NCI-H2107 treated with DMSO at 0.1 percent for 48 hours (cell line): ENCODE data around the gene PAQR6.

ENCODE experiments used
- DNase-seq: peaks from one replicate; lab custom pipeline; 2025; ENCODE audit not compliant: unreplicated experiment; lab: John Stamatoyannopoulos, UW

The PAQR6 gene

GRCh38 chr1:156266051-156266450, 18.2 kb upstream of the PAQR6 start:
- no peak for DNase-seq

DNA sequence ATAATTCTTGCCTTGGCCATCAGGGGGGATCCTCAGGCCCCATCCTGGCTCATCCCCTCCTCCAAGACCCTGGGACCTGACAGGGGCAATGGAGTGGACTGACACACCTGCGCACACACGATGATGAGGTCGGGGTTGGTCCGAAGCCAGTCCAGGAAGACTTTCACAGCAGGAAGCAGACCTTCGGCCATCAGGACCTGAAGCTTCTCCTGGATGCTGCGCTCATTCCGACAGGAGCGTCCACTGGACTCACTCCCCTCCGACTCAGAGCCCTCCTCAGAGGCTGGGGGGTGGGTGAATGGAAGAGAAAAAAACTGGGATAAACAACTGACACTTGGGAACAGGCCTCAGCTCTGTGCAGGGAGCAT, 15.4 kb upstream of the PAQR6 start:
- no peak for DNase-seq

DNA sequence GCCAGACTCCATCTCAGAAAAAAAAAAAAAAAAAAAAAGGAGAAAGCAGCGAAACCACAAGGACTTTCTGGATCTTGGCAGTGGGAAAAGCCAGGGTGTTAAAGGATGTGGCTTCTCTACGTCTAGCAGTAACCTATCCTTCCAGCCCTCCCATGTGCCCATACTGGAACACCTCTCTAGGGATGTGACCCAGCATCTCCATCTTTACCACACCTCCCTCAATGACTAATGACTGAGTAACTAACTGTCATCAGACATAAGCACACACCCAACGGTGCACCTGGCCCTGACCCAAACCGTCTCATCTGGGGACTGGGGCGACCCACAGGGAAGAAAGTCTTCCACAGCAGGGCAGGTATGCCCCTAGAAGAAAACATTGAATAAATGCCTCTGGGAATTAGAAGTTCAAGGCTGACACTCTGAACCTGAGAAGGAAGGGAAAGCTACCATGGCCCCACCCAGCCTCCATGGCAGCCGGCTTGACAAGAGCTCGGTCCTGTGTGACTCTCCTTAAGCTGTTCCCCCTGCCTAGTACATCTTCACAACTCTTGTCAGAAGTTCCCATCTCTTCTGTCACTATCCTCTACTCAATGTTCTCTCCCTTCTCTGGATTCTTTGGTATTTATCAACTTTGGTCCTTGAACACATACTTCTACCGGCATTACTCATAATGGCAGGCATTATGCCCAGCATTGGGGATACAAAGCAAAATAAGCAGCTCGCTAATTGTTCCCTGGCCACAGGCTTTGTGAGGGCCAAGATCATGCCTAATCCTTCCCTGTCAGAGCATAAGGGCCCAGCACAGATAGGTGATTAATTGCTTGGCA, 14.8 kb upstream of the PAQR6 start:
- DNase-seq: no peak

DNA sequence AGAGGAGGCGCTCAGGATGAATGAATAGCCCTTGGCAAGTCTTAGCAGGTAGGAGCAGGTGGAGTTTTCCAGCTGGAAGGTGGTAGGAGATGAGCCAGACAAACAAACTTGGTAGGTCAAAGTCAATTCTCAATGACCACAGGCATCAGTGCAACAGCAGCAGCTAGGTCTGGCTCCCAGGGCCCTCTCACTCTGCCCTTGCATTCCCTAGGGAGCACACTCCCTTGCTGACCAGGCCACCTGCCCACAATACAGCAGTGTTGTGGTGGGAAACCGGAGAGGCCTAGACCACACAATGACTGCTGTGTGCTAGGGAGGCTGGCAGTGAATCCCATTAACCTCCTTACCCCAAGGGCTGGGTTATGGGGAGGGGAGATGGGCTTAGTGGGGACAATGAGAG, 13.0 kb upstream of the PAQR6 start:
- DNase-seq: no peak

GRCh38 chr1:156259805-156260204, 11.9 kb upstream of the PAQR6 start:
- no peak for DNase-seq

GRCh38 chr1:156258859-156259258, 11.0 kb upstream of the PAQR6 start:
- no peak for DNase-seq

DNA sequence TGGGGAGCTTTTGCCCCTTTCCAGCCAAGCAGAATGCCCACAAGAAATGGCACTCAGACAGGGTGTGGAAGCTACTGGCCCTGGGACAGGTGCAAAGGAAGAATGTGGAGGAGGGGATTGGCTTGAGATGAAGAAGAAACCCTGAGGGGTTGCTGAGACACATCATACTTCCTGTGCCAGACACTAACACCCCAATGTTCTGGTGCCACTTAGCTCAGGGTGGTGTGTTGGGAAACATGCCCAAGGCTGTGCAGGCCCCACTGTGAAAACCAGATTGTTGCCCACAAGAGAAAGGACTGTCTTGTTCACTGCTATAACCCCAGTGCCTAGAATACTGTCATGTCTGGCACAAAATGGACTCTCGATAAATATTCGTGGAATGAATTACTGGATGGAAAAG, 9.9 kb upstream of the PAQR6 start:
- DNase-seq: no peak

DNA sequence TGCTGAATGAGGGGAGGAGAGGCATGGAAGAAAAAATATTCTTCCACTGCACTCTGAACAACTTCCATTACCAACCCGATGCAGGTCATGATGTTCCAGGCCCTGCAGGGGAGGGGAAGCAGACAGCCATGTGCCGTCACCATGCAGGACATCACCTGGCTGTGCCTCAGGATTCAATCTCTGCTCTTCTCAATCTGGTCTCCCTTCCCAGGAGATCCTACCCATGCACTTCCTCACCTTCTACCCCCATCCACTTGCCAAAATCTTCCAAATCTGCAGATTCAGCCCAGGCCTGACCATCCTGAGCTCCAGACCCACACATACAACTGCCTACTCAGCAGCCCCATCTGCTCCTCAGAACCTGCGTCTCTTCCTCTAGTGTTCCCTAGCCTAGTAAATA, 5.8 kb upstream of the PAQR6 start:
- no peak for DNase-seq

- no peak for DNase-seq
Observed at GRCh38 chr1:156251527-156251926, 3.7 kb upstream of the PAQR6 start.

GRCh38 chr1:156249593-156249992, 1.7 kb upstream of the PAQR6 start:
- no peak for DNase-seq

- DNase-seq: no peak
Observed at GRCh38 chr1:156248323-156248683, 447 bp upstream of the PAQR6 start.

GRCh38 chr1:156246781-156247459, 936 bp downstream of the PAQR6 start:
- no peak for DNase-seq

DNA sequence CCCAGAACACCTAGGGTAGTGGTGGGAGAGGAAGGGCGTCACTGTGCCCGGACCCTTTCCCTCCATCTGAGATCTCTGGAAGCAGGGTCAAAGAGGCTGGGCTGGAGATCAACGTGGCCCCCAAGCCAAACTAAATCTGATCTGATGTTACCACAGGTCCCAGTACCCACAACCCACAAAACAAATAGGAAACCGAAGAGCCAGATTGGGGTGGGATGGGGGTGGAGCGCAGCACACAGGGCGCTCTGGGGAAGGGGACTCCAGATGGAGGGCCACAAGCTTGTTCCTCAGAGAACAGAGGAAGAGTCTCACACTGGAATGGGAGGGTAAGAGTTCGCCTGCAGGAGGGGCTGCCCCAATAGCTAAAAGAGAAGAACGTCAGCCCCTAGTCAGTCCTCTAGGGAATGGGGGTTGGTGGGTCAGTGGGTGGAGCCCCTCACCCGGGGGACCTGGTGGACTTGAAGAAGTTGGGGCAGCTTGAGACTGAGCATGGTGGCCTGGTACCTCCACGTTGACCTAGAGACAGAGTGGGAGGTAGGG, 1.5 kb downstream of the PAQR6 start:
- DNase-seq: no peak

DNA sequence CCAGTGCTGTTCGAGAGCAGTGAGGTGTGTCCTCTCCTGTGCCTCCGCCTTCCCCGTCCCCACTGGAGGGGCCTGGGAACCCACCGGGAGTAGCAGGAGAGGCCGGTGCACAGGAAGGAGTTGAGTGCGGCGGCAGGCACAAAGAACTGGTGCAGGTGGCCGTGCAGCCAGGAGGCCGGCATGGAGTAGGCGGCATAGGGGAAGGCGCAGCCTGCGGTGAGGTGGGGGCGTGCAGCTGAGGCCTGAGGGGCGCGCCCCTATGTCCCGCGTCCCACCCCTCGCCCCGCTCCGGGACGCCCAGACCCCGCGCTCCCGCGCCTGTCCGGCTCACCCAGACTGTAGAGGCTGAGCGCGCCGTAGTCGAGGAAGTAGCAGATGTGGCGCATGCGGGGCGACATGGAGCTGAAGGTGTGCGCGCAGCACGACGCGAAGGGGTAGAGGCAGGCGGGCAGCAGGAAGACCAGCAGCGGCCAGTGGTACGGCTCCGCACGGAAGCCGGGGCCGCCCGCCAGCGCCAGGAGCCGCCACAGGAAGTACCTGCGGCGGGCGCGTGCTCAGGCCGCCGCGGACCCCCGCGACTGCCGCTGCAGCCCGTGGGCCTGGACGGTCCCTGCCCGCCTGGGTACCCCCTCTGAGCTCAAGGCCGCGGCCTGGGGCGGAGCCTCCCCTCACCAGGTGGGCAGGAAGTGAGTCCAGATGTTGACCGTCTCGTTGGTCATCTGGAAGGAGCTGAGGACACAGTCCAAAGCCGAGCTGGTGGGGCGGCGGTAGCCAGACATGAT, 2.2 kb downstream of the PAQR6 start:
- no peak for DNase-seq

- DNase-seq: no peak
Observed at GRCh38 chr1:156244712-156245111, 3.1 kb downstream of the PAQR6 start.

- DNase-seq: no peak
Observed at GRCh38 chr1:156244126-156244525, 3.7 kb downstream of the PAQR6 start.

DNA sequence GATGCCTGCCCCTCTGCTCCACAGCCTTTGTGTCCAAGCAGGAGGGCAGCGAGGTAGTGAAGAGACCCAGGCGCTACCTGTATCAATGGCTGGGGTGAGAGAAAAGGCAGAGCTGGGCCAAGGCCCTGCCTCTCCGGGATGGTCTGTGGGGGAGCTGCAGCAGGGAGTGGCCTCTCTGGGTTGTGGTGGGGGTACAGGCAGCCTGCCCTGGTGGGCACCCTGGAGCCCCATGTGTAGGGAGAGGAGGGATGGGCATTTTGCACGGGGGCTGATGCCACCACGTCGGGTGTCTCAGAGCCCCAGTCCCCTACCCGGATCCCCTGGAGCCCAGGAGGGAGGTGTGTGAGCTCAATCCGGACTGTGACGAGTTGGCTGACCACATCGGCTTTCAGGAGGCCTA, 5.1 kb downstream of the PAQR6 start:
- no peak for DNase-seq

- DNase-seq: no peak
Observed at GRCh38 chr1:156241926-156242325, 5.9 kb downstream of the PAQR6 start, which contains the start of gene BGLAP. Gene BGLAP, plus strand, starts transcription at chr1:156242184. Its CDS starts 48 bp downstream, at chr1:156242232.

DNA sequence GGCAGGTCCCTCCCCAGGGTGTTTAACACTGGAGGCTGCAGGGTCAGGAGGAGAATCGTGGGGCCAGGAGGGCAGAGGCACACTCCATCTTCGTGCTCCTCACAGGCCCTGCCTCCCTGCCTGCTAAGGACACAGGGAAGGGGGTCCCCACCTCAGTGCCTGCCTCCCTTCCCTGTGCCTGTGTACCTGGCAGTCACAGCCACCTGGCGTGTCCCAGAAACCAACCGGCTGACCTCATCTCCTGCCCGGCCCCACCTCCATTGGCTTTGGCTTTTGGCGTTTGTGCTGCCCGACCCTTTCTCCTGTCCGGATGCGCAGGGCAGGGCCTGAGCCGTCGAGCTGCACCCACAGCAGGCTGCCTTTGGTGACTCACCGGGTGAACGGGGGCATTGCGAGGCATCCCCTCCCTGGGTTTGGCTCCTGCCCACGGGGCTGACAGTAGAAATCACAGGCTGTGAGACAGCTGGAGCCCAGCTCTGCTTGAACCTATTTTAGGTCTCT, 6.5 kb downstream of the PAQR6 start:
- no peak for DNase-seq

DNA sequence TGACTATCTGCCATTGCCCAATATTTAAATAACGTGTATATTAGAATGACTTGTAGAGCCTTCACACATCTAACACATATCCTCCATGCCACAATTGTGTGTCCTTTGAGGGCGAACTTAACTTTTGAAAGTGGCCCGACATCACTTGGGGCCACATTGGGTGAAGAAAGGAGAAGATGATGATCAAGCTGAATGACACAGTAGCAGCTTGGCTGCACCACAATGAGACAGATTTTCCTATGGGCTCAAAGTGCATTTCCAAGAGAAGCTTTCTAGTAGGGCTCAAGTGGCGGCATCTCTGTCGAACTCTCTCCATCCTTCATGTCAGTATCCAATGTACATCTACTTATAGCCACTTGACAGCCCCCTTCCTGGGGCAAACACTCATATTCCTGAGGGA, 9.6 kb downstream of the PAQR6 start:
- DNase-seq: no peak

- DNase-seq: no peak
Observed at GRCh38 chr1:156236164-156236563, 11.7 kb downstream of the PAQR6 start.
